ENCODE results near the gene CRACR2A.
A peak's percentile ranks its signal among the peaks of the same experiment; 100 is the strongest.

Gene CRACR2A

DNA sequence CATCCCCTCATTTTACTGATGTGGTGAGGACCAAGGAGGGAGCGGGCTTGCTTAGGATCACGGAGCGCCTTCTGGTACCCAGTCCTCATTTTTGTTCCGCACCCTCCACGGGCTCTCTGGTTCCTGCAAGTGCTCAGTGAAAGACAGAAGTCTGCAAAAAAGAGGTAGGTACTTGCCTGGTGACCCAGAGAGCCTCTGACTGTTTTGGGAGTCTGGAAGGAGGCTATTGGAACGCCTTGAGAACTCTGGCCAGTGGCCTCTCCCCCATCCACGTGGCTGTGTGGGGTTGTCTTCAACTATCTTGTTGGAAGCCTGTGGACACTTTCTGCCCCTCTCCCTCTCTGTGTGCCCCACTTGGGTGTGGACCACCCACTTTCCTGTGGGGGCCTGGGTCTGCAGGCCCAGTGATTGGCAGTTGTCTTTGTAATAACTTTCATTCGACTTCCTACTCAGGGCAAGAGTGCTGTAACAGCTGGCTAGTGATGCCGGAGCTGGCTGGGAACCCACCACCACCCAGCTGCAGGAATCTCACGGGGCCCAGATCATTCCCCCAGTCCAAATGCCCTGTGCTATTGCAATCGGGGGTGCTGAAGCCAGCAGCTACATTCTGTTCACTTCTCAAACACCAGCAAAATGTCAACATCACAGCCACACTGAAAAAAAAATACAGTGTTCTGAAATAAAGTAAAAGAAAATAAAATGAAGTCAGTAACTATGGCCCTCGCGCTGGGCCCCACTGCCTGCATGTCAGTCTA is 139.1 kb downstream of the CRACR2A start:
- no peak for DNase-seq

DNA sequence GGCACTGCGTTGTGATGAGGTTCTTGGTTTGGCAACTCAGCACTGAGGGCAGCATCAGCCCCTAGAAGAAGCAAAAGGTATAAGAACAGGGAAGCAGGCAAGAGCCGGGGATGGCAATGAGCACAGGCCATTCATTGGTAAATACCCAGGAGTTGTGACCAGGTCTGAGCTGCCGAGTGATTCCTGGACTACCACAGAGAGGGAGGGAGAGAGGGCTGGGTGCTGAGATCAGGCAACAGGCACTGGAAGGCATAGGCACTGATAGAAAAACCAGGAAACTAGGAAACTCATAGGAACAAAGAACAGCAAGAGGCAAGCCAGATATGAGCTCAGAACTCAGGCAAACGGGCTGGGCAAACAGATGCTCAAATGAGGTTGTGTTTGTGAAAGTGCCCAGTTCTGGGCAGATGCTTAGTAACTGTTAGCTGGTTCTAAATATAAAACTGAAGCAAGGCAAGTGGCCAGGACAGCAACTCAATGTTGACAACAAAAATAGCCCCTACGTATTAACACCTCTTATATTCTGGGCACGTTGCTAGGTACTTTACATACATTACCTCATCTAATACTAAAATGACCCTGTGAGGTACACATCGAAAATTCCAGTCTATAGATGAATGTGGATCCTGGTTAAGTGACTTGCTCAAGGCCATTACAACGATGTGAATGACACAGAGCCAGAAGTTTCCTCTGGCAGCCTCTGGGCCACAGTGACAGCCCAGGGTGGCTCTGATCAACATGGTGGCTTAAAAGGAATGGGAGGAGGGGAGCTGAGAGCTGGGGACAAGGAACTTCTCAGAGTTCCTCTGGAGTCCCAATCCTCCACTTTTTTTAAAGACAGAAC is 140.8 kb downstream of the CRACR2A start:
- peak in 1 of 2 experiments; percentile 21 for DNase-seq

DNA sequence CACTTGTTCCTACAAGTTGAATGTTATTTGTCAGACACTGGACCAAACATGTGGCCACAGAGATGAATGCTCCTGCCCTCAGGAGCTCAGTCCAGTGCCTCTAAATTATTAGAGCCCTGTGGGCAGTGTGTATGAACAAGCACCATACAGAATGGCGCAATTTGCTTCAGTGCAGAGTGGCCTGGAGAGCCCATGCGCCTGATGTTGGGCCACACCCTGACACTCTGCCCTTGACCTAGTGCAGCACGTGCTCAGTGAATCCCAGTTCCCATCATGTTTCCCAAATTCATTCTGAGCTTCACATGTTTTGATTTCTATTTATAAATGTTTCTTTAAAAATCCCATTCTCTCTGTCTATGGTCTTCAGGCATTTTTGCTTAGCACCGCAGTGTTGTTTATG is 145.1 kb downstream of the CRACR2A start:
- no peak for DNase-seq

DNA sequence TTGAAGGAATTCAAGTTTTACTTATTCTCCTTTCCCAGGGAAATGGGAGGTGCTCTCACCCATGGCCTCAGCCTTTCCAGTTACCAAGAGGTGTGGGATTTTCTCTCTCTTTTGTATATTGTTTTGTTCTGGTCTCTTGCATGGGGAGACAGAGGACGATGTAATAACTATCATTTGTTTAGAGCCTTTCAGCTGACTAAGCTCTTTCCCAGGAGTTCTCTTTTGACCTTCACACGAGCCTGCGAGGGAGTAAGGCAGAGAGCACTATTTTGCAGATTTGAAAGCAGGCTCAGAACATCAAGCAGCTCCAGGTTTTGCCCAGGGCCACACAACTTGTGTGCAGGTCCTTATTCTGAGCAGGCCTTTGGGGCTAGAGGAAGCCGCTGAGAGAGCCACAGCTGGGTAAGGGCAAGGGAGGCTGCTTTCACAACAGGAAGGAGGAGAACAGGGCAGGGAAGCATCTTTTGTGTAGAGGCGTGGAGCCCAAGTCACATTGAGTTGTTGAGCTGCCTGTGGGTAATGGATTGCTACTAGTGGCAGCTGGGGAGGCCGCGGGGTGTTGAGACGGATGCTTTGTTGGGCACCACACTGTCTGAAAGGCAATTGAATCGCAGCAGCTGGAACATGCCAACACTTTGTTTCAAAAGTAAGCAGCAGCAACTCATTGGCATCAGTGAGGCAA is 145.7 kb downstream of the CRACR2A start:
- DNase-seq = no peak

DNA sequence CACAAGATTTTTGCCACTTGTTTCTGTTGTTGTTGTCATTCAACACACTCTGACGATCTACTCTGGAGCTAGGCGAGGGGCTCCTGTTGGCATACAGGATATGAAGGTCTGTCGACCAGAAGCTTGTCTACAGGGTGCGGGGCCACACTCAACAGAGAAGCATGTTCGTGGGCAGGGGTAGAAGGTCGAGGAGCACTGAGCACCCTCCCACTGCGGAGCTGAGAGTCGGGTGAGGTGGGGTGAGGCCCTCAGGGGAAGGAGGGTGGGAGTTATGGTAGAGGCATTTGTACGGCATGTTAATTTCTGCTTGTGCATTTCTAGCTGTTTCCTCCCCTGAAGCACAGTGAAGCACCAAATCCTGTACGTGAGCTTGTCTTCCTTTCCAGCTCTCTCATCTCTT is 146.8 kb downstream of the CRACR2A start:
- DNase-seq = no peak

DNA sequence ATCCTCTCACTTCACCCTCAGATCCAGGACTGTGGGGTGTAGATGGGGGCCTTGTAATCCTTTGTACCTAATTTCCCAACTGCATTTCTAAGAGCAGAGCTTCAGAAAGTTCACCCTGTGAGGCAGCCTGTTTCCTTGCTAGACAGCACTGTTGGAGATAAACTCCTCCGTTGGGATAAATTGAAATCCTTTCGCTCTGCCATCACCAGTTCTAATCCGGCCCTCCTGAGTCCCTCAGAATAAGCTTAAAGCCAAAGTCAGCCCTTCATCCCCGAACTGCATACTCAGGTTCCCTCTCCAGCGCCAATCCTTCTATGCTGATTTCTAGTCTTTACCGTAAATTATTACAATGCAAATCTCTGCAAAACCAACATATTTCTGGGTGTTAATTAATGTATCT is 147.2 kb downstream of the CRACR2A start:
- DNase-seq = no peak

DNA sequence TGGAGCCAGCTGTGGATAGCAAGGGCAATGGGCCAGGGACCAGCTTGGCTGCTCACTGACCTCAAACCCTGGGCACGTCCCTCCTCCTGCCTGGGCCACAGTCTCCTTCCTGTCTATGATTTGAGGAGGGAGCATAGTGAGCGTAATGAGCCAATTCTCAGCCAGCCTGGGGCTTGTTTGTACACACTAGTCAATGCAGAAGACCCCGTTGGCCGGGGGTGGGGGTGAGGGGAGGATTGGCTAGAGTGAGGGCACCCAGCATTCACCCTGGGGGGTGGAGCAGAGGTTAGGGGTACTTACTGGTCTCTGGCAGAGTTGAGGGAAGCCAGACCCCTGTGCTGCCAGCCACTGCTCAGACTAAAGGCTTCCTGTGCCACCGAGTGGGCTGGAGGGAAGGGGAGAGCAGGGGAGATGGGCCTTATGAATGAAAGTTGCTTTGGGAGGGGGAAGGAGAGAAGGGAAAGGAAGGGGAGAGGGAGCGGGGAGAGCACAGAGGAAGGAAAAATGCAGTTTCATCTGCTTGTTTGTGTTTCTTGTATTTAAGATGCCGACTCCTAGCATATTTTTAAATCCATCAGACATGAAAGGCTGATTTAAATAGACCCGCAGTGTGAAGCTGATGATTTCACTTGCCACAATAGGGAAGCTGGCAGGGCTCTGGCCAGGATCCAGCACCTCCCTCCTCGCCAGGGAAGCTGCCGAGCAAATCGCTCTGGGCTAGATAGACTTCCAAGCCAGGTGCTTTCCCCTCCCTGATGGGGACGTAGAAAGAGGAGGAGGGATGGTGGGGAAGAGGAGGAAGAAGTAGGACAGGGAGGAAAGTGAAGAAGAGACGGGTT is 147.9 kb downstream of the CRACR2A start:
- DNase-seq = peak; percentile 9 to 23

DNA sequence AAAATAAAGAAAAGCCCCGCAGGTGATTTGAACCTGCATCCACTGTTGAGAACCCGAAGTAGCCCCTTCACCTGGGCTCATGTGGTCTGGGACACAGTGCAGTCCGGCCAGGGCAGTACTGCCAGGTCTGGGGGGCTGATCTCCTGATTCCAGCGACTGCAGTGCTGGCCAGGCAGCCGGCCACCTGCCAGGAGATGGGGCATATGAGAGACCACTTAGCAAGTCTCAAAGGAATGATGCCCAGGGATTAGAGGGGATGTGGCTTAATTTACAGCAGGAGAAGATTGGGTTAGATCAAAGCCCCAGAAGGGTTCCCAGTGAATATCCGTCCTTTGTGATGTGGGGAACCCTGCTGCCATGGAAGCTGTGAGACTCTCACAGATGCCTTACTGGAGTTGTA is 148.6 kb downstream of the CRACR2A start:
- no peak for DNase-seq

DNA sequence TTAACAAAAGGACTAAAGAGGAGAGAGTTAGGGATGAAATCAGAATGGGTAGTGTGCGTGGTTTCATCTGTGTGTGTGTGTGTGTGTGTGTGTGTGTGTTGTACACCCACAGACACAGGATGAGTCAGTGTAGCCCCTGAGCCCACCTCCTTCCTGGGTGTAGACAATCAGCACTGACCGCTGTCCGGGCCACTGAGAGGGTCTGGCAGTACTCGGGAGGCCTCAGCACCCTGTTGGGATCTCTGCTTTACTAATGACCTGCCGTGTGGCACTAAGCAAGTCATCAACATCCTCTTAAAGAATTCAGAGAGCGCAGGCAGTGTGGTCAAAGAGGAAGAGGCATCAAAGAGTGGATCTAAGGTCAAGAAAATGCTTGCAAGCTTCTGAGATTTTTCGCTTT is 149.3 kb downstream of the CRACR2A start:
- no peak for DNase-seq

DNA sequence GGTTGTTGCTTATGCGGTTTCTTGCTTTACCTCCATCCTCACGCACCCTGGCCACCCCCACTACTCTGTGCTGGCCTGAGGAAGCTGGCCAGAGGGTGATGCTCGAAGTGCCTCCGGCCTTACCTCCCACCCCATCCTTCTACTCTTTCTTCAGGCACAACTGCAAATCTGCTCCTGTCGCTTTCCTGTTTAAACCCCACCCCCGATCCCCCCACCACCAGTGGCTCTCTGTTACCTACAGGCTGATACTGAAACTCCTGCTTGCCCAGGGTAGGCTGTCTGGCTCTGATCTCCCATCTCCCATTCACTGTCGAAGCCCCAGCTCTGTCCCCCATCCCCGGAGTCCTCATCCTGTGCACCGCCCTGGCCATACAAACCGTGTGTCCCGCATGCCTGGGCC is 150.4 kb downstream of the CRACR2A start:
- no peak for DNase-seq

DNA sequence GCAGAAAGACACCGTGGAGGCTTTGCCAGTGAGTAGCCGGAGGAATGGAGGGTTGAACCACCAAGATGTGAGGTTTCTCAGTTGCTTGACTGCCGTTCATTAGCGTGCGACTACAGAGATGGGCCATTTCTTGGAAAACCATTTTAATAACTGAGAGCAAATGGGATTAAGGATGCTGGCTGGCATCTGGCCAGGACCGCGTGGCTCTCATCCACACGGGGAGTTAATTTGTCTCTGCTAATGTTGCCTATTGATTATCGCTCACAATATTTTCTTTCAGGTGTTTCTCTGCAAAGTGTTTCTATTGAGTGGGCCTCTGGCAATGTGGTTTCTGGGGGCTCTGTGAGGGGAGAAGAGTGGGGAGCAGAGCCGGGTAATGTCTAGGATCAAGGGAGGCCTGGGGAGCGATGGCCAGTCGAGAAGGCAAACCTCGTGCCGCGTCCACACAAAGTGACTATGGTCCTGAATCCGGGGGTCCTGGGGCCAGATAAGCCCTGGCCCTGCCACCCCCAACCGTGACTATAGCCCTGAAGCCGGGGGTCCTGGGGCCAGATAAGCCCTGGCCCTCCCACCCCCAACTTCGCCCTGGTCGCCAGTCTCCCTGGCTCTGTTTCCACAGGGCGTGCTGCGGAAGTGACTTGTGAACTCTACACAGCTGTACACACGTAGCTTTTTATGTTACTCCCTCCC is 151.3 kb downstream of the CRACR2A start:
- no peak for DNase-seq

DNA sequence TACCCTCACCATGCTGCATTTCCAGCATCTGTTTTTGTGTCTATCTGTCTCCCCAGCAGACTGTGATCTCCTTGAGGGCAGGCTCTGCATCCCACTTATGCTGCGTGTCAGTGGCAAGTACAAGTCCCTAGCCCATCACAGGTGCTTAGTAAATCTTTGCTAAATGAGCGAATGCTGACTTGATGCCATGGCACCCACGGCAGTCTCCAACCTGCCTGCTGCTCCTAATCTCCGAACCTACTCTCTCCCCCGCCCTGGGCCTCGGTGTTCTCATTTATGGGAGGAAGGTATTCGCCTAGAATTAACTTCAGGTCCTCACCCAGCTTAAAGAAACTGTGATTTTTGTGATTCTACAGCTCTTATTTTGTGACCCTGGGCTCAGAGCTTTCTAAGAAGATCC is 152.0 kb downstream of the CRACR2A start:
- DNase-seq = no peak

DNA sequence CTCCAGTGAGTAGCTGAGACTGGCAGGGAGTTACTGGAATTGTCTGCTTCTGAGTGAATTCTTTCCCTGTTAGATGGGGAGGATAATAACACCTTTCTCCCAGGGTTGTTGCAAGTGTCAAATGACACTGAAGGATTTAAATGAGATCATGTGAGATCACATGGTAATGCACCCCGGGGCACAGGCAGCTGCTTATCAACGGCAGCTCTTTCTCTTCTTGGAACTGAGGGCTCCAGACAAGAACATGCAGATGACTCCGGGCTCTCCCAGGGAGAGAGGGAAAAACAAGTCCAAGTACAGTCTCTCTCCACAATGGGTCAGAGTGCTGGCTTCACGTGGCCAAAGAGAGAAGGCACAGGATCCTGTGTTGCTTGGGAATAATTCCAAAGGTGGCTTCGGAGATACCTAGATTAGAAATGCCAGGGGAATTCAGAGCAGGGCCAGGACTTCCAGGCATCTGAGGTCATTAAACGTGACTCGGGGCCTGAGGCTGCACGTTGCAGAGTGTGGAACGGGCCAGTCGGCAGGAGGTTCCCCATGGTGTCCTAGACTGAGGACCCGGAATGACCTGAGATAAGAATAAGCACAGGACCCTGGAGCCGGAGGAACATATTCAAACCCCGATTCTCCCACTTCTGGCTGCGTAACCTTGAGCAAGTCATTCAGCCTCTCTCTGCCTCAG is 152.7 kb downstream of the CRACR2A start:
- no peak for DNase-seq

DNA sequence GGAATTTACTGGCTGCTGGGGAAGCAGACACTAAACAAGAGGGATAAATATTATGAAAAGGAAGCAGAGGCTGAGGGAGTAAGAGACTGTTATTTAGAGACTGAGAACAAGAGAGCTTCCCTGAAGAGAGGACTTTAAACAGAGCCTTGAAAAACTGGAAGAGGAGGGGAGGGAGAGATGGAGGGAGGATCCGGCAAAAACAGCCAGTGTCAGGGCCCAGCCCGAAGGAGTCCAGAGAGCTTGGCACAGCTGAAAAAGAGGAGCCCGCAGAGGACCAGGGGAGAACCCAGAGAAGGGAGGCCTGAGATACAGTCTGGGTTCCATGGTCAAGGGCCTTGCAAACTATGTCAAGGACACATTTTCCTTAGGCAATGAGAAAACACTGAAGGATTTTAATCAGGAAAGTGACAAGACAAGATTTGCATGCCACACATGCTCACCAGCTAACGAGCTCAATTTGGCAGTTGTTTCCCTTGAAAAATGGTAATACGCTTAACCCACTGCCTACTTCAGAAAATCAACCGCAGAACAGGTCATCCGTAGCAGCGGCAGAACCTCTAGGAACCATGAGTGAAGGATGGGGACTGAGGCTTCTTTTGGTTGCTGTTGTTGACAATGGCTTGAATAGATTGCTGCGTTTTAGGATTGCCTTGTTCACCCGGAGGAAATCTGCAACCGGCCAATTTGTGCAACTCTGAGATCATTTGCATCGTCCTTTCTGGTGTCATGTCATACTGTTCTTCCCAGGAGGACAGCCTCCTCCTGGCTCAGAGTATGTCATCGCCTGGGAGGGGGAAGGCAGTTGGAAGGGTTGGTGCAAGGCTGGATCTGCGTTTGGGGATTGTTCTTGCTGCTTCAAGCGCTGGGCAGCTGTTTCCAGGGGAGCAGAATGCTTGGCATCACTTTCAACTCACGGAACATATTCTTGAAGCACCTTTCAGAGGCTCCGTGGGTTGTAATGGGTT is 153.7 kb downstream of the CRACR2A start:
- no peak for DNase-seq

DNA sequence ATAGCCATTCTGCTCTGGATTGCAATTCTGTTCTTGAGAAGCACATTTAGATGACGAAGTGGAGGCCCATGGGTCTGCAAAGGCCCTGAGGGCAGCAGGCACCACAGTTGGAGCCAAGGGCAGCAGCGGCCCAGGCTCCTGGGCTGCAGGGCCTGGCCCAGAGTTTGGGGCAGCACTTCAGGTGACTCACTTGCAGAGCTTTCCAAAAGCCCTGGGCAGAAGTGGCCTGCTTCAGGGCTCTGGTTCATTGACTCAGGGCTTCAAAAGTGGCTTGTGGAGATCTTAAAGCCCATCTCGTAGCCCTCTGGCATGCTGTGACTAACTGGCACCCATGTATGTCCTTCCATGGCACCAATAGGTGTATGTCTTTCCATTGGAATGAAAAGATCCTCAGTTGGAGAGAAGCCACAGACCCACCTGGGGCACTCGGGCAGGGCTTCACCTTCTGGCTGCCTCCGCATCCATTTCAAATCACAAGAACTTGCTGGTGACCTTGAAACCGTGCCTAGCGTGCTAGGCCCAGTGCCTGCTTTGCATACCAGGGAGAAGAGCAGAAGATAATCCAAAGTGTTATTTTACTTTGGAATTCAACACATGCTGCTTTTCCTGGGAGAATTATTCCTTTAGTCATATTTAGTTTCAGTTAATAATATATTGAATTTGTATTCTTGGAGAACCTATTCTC is 155.2 kb downstream of the CRACR2A start:
- no peak for DNase-seq

DNA sequence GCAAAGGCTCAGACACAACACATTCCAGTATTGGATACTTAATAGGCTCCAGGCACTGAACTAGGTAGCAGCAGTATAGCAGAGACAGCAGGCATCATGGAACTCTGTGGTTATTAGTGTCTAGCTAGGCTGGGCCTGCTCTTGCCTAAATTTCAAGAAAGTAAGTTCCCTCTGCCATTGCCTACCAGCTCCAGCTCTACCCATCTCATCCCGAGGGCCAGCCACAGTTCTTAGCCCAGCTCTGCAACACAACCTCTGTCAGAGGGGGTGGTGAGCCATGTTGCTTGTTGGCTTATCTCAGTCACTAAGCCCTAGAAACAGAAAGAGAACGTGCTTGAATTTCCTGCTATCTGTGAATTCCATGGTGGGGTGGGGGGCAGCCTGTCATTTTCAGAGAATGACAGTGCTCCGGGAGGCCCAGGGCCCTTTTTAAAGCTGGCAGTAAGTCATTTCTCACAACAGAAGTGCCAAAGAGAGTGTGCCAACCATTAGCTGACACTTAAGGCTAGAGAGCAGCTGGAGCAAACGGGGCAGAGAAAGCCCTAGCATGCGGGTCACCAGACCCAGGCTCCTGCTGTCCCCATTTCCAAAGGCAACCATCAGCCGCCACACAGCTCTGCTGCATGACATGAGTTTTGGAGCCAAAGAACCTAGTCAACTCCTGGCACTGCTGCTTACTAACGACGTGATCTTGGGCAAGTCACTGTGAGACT is 156.1 kb downstream of the CRACR2A start:
- no peak for DNase-seq

DNA sequence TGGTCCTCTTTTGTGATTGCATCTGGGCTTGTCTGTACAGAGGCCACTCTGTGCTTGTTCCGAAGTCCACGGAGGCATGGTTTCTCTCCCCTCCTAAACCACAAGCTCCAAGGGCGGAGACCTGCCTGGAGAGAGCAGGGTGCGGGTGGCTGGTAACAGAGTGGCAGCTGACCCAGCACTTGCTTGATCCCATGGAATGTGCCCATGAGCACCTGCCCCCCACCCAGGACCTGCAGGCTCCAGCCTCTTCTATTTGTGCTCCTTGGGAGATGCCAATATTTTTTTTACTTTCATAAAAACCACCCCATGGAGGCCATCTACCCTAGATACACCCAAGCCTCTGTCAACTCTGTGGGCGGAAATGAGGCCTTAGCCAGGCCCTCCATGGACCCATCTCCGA is 157.2 kb downstream of the CRACR2A start:
- no peak for DNase-seq

DNA sequence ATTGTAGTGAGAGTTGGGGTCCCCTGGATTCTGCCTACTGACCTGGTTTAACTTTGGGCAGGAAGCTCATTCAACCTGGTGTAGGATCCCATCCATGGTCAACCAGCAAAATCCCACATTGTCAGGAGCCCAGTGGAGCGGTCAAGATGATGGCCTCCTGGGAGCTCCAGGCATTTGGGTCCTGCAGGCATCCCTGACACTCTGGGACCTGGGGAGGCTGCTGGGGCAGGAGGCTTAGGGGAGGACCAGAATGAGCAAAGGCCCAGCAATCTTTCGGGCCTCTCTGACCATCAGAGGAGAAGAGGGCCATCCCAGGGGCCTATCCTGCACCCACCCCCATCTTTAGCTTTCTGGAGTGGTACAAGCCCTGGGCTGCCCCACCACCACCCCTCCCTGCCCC is 157.9 kb downstream of the CRACR2A start:
- DNase-seq = no peak

DNA sequence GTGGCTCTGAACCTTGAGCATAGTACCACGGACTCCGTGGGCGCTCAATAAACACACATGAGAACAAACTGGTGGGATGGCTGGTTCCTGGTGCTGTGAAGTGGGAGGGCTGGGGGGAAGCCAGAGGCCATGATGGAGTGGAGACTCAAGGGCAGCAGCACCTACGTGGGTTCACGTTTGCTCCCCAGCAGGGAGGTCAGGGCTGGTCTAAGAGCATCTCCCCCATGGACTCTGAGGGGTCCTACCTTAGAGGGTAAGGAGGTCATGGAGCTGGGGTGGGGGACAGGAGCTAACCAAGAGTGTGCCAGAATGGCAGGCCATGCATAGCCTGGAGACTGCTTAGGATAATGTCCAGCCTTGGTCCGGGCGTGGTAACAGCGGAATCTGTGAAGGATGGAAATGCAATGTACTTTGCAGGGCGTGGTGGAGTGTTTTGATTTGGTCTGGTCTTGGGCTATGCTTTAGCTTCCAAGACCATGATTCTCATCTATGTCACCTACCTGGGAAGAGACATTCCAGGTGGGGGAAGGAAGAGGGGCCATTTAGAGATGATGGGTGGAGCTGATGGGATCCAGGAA is 158.9 kb downstream of the CRACR2A start:
- no peak for DNase-seq
